Anterior cingulate cortex (tissue), 58 donors: Measurements from ENCODE around the gene CNNM2.
"Not testable (repeated sequence)": the region's sequence is repeated elsewhere in the genome, so short reads cannot be mapped to it uniquely, and the experiment has no call there.

Source experiments
- DNase-seq, 58 donors: peaks; one replicate each; lab custom pipeline; 2025; lab: John Stamatoyannopoulos, UW

CNNM2 gene

DNA sequence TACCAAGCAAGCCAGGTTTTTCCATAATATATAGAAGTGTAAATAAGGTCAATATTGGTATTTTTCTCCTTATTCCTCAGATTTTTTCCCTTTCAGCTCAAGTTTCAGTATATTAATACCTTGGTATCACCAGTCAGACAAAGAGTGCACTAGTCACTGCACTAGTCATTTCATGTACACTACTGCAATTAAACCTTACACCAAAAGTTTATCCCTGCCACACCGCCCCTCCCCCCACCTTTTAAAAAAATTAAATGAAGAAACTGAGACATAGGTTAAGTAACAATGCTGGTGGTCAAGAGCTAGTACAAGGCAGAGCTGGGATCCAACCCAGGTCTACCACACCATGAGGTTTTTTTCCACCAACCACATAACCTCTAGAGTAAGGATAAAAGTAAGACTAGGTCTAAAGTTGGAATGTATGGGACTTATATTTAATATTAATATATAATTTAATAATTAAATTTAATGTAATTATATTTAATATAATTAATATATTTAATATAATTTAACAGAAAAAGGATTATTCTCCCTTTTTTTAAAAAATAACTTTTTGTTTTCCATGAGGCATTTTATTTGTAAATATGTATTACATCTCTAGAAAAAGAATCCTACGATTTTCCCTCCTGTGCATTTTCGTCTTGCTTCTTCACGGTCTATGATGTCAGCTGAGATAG, 206.5 kb downstream of the CNNM2 start:
- DNase-seq, result no peak

DNA sequence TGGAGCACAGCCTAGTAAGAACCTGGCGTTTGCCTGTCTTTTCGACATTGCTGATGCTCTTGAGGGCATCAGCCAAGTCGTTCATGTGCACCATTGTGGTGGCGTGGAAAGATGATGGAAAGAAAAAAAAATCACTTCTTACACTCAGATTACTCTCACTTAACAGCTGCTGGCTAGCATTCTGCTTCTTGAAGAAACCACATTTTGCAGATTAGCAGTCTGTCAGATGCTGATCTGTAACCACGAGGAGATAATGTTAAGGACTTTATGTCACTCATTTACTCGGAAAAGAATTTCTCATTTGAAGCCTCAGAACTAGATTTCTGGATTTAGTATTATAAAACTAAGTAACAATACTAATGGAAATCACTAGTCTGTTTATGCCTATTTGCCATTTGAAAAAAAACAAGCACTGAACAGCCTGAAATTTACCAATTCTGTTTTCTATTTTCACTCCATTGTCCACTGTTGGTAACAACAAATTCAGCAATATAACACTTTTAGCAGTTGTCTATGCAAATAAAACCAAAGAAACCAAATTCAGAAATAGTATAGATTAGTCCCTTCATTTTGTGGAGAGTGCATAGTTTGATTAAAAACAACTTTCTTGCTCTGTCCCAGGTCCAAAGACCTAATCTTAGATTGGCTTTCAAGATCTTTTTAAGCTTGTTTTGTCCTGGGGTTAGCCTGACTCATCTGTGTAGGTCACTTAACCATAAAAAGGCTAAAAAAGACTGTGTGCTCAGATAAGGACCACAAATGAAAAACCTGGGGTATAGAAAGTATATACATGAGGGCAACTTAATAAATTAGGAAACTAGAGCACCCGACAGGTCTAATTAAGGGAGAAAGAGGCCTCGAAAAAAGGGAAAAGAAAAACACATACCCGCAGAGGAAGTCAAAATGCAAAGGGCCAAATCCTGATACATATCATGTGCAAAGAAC, 207.5 kb downstream of the CNNM2 start:
- DNase-seq, result no peak

DNA sequence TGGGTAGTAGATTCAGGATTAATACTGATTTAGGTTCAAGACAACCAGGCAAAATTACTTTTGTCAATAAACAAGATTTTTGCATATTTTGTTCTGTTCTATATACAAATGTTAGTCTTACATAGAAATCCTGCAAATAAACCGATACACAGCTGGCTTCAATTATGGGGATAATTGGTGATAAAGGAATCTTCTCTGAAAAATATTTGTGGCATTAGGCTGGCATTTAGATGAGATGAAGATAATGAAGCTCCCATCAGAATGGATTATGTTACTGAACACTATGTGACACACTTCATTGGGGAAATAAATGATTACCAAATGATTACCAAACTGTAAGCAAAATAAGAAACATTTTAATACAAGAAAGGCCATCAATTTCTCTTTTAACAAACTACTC, 209.1 kb downstream of the CNNM2 start:
- DNase-seq, result no peak

DNA sequence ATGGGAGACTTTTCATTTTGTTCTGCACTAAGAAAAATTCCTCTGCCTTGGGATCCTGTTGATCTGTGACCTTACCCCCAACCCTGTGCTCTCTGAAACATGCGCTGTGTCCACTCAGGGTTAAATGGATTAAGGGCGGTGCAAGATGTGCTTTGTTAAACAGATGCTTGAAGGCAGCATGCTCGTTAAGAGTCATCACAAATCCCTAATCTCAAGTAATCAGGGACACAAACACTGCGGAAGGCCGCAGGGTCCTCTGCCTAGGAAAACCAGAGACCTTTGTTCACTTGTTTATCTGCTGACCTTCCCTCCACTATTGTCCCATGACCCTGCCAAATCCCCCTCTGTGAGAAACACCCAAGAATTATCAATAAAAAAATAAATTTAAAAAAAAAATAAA, 212.1 kb downstream of the CNNM2 start:
- not testable (repeated sequence) for DNase-seq

DNA sequence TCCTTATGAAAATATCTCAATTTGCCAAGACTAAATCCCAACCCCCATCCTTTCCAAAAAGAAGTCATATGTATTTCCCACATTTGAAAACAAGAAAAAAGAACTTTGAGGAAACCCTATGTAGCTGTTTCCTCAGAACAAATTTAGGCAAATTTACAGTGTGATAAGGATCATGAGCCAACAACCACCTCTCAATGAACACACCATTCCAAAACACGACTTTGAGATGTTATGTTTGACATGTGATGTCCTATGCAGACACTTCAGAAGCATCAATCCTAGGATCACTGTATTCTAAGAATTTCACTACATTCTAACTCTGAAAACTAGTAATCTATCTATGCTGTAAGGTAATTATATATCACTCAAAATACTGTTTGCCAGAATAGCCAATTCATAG, 212.8 kb downstream of the CNNM2 start:
- DNase-seq, result no peak

DNA sequence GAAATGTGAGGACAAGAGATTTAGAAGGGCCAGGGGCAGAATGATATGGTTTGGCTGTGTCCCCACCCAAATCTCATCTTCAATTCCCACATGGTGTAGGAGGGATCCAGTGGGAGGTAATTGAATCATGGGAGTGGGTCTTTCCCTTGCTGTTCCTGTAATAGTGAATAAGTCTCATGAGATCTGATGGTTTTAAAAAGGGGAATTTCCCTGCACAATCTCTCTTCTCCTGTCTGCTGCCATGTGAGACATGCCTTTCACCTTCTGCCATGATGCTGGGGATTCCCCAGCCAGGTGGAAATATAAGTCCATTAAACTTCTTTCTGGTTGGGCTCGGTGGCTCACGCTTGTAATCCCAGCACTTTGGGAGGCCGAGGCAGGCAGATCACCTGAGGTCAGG, 217.1 kb downstream of the CNNM2 start:
- DNase-seq, result not testable (repeated sequence)

DNA sequence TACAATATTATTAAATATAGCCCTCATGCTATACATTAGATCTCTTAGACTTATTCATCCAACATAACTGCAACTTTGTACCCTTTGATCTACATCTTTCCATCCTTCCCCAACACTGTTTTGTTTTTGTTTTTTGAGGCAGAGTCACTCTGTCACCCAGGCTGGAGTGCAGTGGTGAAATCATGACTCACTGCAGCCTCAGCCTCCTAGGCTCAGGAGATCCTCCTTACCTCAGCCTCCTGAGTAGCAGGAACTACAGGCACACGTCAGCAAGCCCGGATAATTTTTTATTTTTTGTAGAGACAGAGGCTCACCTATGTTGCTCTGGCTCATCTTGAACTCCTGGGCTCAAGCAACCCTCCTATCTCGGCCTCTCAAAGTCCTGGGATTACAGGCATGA, 221.7 kb downstream of the CNNM2 start:
- DNase-seq, result no peak
